HCT116 (cell line): Measurements from ENCODE around the gene NCOR1. TPM values are rescaled to one million over a fixed set of nuclear protein-coding genes. Genes with fewer than 3 reads are reported as not detected.

ENCODE experiments used
- ATAC-seq: fragments of 200-7000 bp; cut with Tn5 transposase; 2 replicates; pipeline ENCODE4 v1.9.1; 2020; ENCODE audit warnings: mild to moderate bottlenecking, moderate library complexity
- BruUV-seq: library from RNA; stranded (reverse); fragments of 400-500 nt; replicated peaks from 2 replicates; lab custom pipeline; 2021; lab: Mats Ljungman, UMichigan
- CTCF ChIA-PET: fragments of 300-600 bp; sonication (Branson Sonifier 250); formaldehyde crosslinking; loops from one replicate; lab custom pipeline; 2021; ENCODE audit warnings: antibody characterized with exemption; lab: Charles Lee
- POLR2A ChIA-PET: fragments of 300-600, 350-600 bp; sonication (Branson Sonifier 250); formaldehyde crosslinking; loops from one replicate; lab custom pipeline; 2021; ENCODE audit warnings: antibody characterized with exemption; lab: Charles Lee
- RAD21 ChIA-PET, 2 experiments: fragments of 300-600 bp; sonication (Branson Sonifier 250); formaldehyde crosslinking; loops; one replicate each; lab custom pipeline; 2023; ENCODE audit warnings: low total read pairs in 2 of 2; ENCODE audit not compliant: uncharacterized antibody in 2 of 2, unreplicated experiment in 2 of 2, low non-redundant PET in 1 of 2; lab: Charles Lee
- DNase-seq: peaks from one replicate; pipeline ENCODE4 v3.0.0-alpha.2; 2010; ENCODE audit warnings: low read depth, low spot score
- H2AFZ ChIP-seq: fragments of 200-600 bp; shearing (Covaris generic), sonication (generic); 2 replicates; pipeline ENCODE4 v1.6.1; 2017; ENCODE audit warnings: low read depth, mixed run types, mixed read lengths, antibody characterized with exemption, low read length; ENCODE audit not compliant: poor library complexity, severe bottlenecking
- H3K27ac ChIP-seq: 2 replicates; pipeline ENCODE4 v1.5.1; 2012; ENCODE audit warnings: low read depth, low read length
- H3K27me3 ChIP-seq: fragments of 200-600 bp; sonication (generic); 2 replicates; pipeline ENCODE4 v1.6.1; 2016; ENCODE audit warnings: mixed run types, low read length, mixed read lengths; ENCODE audit not compliant: insufficient read depth
- H3K36me3 ChIP-seq, 2 experiments: fragments of 200-500 bp in 1 of 2; fragments of 200-600 bp in 1 of 2; sonication (Bioruptor generic) in 1 of 2; sonication (generic) in 1 of 2; 2 replicates each; pipeline versions ENCODE4 v1.5.1 to v1.6.1; 2014 to 2016; ENCODE audit warnings: low read length in 2 of 2, inconsistent platforms in 1 of 2, mixed read lengths in 1 of 2, mixed run types in 1 of 2; ENCODE audit not compliant: insufficient read depth in 2 of 2, control insufficient read depth in 1 of 2
- H3K4me1 ChIP-seq, 2 experiments: fragments of 200-600 bp in 1 of 2; sonication (generic) in 1 of 2; 2 replicates each; pipeline versions ENCODE4 v1.5.1 to v1.6.1; 2012 to 2017; ENCODE audit warnings: low read length in 2 of 2, inconsistent platforms in 1 of 2, mild to moderate bottlenecking in 1 of 2, mixed read lengths in 1 of 2, mixed run types in 1 of 2, moderate library complexity in 1 of 2; ENCODE audit not compliant: insufficient read depth in 2 of 2, control insufficient read depth in 1 of 2
- H3K4me2 ChIP-seq: fragments of 200-600 bp; sonication (generic); 2 replicates; pipeline ENCODE4 v1.6.1; 2017; ENCODE audit warnings: mixed run types, low read length, mixed read lengths
- H3K4me3 ChIP-seq, 2 experiments: fragments of 200-600 bp in 1 of 2; sonication (generic) in 1 of 2; replicated peaks in 1 of 2; 2 replicates each; pipeline ENCODE4 v1.5.1; 2011 to 2016; ENCODE audit warnings: low read length in 2 of 2, control low read depth in 1 of 2, low read depth in 1 of 2, mild to moderate bottlenecking in 1 of 2, mixed read lengths in 1 of 2, mixed run types in 1 of 2
- H3K79me2 ChIP-seq: fragments of 200-600 bp; sonication (generic); 2 replicates; pipeline ENCODE4 v1.6.1; 2017; ENCODE audit warnings: mild to moderate bottlenecking, mixed run types, low read length, moderate library complexity, mixed read lengths; ENCODE audit not compliant: insufficient read depth
- H3K9ac ChIP-seq: fragments of 200-600 bp; sonication (generic); 2 replicates; pipeline ENCODE4 v1.6.1; 2016; ENCODE audit warnings: low read length, mixed read lengths
- H3K9me2 ChIP-seq: fragments of 200-600 bp; sonication (generic), shearing (Covaris generic); 2 replicates; pipeline ENCODE4 v1.6.1; 2017; ENCODE audit warnings: mixed run types, mild to moderate bottlenecking, moderate library complexity; ENCODE audit not compliant: insufficient read depth
- H3K9me3 ChIP-seq, 2 experiments: fragments of 200-500 bp in 1 of 2; fragments of 200-600 bp in 1 of 2; sonication (Bioruptor generic) in 1 of 2; sonication (generic) in 1 of 2; 2 replicates each; pipeline ENCODE4 v1.6.1; 2014 to 2017; ENCODE audit warnings: low read length in 2 of 2, mixed read lengths in 2 of 2, inconsistent platforms in 1 of 2, low read depth in 1 of 2, mild to moderate bottlenecking in 1 of 2, mixed run types in 1 of 2, moderate library complexity in 1 of 2; ENCODE audit not compliant: control insufficient read depth in 1 of 2, insufficient read depth in 1 of 2
- H4K20me1 ChIP-seq: fragments of 200-600 bp; sonication (generic), shearing (Covaris generic); 2 replicates; pipeline ENCODE4 v1.6.1; 2017; ENCODE audit warnings: mixed run types, mild to moderate bottlenecking, moderate library complexity; ENCODE audit not compliant: insufficient read depth
- CBX3 ChIP-seq: IDR thresholded peaks from 2 replicates; pipeline ENCODE4 v1.6.1; 2012; ENCODE audit warnings: low read depth
- CEBPB ChIP-seq: IDR thresholded peaks from 2 replicates; pipeline ENCODE4 v1.6.1; 2012; ENCODE audit warnings: low read depth
- EGR1 ChIP-seq: IDR thresholded peaks from 2 replicates; pipeline ENCODE4 v1.6.1; 2012; ENCODE audit warnings: low read depth
- ELF1 ChIP-seq: IDR thresholded peaks from 2 replicates; pipeline ENCODE4 v1.6.1; 2012; ENCODE audit warnings: low read depth, borderline replicate concordance
- EZH2 ChIP-seq: fragments of 200-600 bp; sonication (generic); IDR thresholded peaks from 2 replicates; pipeline ENCODE4 v1.6.1; 2017; ENCODE audit warnings: antibody characterized with exemption, mixed run types
- EZH2phosphoT487 ChIP-seq: fragments of 200-600 bp; IDR thresholded peaks from 2 replicates; pipeline ENCODE4 v1.6.1; 2018; ENCODE audit warnings: antibody characterized with exemption, borderline replicate concordance
- FOSL1 ChIP-seq: IDR thresholded peaks from 2 replicates; pipeline ENCODE4 v1.6.1; 2012; ENCODE audit warnings: low read depth
- JUND ChIP-seq: IDR thresholded peaks from 2 replicates; pipeline ENCODE4 v1.6.1; 2012
- POLR2A ChIP-seq: IDR thresholded peaks from 2 replicates; pipeline ENCODE4 v1.7.0; 2011; ENCODE audit warnings: borderline replicate concordance; ENCODE audit not compliant: insufficient read depth, insufficient read length; ENCODE audit errors: extremely low read depth
- POLR2AphosphoS5 ChIP-seq: IDR thresholded peaks from 2 replicates; pipeline ENCODE4 v1.6.1; 2011; ENCODE audit warnings: mild to moderate bottlenecking, low read depth, low read length, moderate library complexity
- RAD21 ChIP-seq: IDR thresholded peaks from 2 replicates; pipeline ENCODE4 v1.6.1; 2012; ENCODE audit warnings: low read depth, mild to moderate bottlenecking
- SIN3A ChIP-seq: IDR thresholded peaks from 2 replicates; pipeline ENCODE4 v1.6.1; 2012; ENCODE audit warnings: low read depth
- SP1 ChIP-seq: IDR thresholded peaks from 2 replicates; pipeline ENCODE4 v1.6.1; 2012; ENCODE audit warnings: low read depth
- SRF ChIP-seq: IDR thresholded peaks from 2 replicates; pipeline ENCODE4 v1.6.1; 2012; ENCODE audit warnings: low read depth
- TCF7L2 ChIP-seq: IDR thresholded peaks from 2 replicates; pipeline ENCODE4 v1.7.0; 2011; ENCODE audit warnings: borderline replicate concordance, inconsistent platforms; ENCODE audit not compliant: insufficient read depth, insufficient read length; ENCODE audit errors: extremely low read depth
- YY1 ChIP-seq: IDR thresholded peaks from 2 replicates; pipeline ENCODE4 v1.6.1; 2011; ENCODE audit warnings: low read length, low read depth, moderate library complexity, mild to moderate bottlenecking; ENCODE audit not compliant: insufficient replicate concordance; ENCODE audit errors: extremely low read depth
- ZBTB33 ChIP-seq: IDR thresholded peaks from 2 replicates; pipeline ENCODE4 v1.6.1; 2011; ENCODE audit warnings: mild to moderate bottlenecking, low read length, moderate library complexity; ENCODE audit not compliant: insufficient replicate concordance; ENCODE audit errors: extremely low read depth
- ZFX ChIP-seq: fragments of 450-650 bp; IDR thresholded peaks from 2 replicates; pipeline ENCODE4 v1.6.1; 2017
- ZNF274 ChIP-seq: fragments of 200-500 bp; sonication (Bioruptor generic); IDR thresholded peaks from 2 replicates; pipeline ENCODE4 v1.6.1; 2014; ENCODE audit warnings: mild to moderate bottlenecking, low read depth, low read length, inconsistent platforms
- intact Hi-C: fragments of 100-400 bp; cut with micrococcal nuclease; formaldehyde crosslinking; loops from 2 replicates; pipeline ENCODE4 v1.10.0; 2022
- total RNA-seq: library from RNA; stranded (reverse); gene quantifications from one replicate; pipeline ENCODE4 v1.2.1, GENCODE V29; 2021; ENCODE audit not compliant: unreplicated experiment
- TF ChIP-seq, protein P1 (sequence below): IDR thresholded peaks from 2 replicates; pipeline ENCODE4 v1.6.1; 2012
- TF ChIP-seq, protein P2 (sequence below), 3 experiments: fragments of 200-600 bp in 1 of 3; sonication (generic) in 1 of 3; IDR thresholded peaks in 2 of 3; conservative IDR thresholded peaks in 1 of 3; 2 replicates each; pipeline ENCODE4 v1.5.1; 2012 to 2017; ENCODE audit warnings: low read depth in 2 of 3, low read length in 2 of 3, antibody characterized with exemption in 1 of 3, borderline replicate concordance in 1 of 3, control low read depth in 1 of 3, mild to moderate bottlenecking in 1 of 3, mixed read lengths in 1 of 3, mixed run types in 1 of 3, moderate library complexity in 1 of 3; ENCODE audit not compliant: insufficient read depth in 1 of 3

Gene NCOR1
- total RNA-seq, 1 experiment from 2014 or later, result 43.7 TPM

DNA sequence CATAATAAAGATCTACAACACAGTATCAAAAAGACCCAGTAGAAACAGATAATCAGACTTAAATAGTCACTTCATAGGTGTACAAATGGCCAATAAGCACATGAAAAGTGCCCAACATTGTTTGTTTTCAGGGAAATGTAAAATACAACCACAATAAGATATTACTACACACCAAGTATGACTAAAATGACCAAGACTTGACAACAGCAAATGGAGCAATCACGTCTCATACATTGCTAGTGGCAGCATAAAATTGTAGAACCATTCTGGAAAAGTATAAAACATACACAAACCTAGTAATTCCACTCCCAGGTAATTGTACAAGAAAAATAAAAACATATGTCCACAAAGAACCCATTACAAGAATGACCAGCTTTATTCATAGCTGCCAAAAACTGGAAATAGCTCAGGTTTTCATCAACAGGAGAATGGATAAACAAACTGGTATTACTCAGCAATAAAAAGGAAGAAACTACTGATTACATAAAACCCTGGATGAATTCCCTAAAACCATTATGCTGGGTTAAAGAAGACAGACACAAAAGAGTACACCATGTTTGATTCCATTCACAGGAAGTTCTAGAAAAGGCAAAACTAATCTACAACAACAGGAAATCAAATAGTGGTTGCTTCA is 130.2 kb downstream of the NCOR1 start (continued):
- TF ChIP-seq SIN3A (no peak), CBX3 (no peak), EGR1 (no peak), POLR2AphosphoS5 (no peak)

DNA sequence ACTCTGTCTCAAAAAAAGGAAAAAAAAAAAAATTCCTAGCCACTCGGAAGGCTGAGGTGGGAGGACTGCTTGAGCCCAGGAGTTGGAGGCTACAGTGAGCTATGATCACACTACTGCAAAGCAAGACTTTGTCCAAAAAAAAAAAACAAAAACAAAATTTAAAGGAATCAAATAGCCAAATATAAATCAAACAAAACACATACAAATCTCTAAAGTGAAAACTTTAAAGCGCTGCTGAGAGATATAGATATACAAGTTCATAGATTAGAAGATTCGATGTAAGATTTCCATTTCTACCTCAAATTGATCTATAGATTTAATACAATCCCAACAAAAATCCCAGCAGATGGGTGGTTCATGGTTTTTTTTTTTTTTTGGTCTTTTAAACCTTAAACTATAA is 132.1 kb downstream of the NCOR1 start:
- H3K9me3 ChIP-seq, result no peaks in the 10 kb centered on the region
- H3K27ac ChIP-seq, result no peak overlapping the region
- H3K9me2 ChIP-seq, result no peaks in the 10 kb centered on the region
- peaks cover 13% of the 10 kb centered on the region; the same call in 1 of the 2 replicates for H3K79me2 ChIP-seq
- H3K36me3 ChIP-seq, result peaks cover 13 to 22% of the 10 kb centered on the region in 2 experiments; a peak in 3 of 4 replicates
- no peak overlapping the region for H3K4me3 ChIP-seq
- ChIA-PET POLR2A (no interaction called here), CTCF (no interaction called here), RAD21 (no interaction called here)
- no peaks in the 10 kb centered on the region for H3K4me1 ChIP-seq
- H2AFZ ChIP-seq, result no peak overlapping the region
- TF ChIP-seq ELF1, result no peak
- no peak for TF ChIP-seq EZH2phosphoT487
- no peak for TF ChIP-seq ZNF274
- TF ChIP-seq ZFX, result no peak
- TF ChIP-seq, protein P1, sequence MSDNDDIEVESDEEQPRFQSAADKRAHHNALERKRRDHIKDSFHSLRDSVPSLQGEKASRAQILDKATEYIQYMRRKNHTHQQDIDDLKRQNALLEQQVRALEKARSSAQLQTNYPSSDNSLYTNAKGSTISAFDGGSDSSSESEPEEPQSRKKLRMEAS, result no peak
- TF ChIP-seq EGR1, result no peak
- no peak for TF ChIP-seq YY1
- no peak for TF ChIP-seq CBX3
- no peak for TF ChIP-seq TCF7L2
- no peak for TF ChIP-seq POLR2A
- TF ChIP-seq, protein P2, sequence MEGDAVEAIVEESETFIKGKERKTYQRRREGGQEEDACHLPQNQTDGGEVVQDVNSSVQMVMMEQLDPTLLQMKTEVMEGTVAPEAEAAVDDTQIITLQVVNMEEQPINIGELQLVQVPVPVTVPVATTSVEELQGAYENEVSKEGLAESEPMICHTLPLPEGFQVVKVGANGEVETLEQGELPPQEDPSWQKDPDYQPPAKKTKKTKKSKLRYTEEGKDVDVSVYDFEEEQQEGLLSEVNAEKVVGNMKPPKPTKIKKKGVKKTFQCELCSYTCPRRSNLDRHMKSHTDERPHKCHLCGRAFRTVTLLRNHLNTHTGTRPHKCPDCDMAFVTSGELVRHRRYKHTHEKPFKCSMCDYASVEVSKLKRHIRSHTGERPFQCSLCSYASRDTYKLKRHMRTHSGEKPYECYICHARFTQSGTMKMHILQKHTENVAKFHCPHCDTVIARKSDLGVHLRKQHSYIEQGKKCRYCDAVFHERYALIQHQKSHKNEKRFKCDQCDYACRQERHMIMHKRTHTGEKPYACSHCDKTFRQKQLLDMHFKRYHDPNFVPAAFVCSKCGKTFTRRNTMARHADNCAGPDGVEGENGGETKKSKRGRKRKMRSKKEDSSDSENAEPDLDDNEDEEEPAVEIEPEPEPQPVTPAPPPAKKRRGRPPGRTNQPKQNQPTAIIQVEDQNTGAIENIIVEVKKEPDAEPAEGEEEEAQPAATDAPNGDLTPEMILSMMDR (IDR thresholded peaks at IDR 0.05 in 2 of 3, conservative IDR thresholded peaks at IDR 0.05 in 1 of 3; ENCODE audit: borderline replicate concordance in 1 of 3, insufficient read depth in 1 of 3, low read depth in 2 of 3, low read length in 2 of 3), result no peak
- no peak for TF ChIP-seq RAD21
- TF ChIP-seq FOSL1, result no peak
- no peak for TF ChIP-seq CEBPB
- no peak for TF ChIP-seq SRF
- no peak for TF ChIP-seq EZH2
- TF ChIP-seq JUND, result no peak
- no peak for TF ChIP-seq POLR2AphosphoS5
- no peak for TF ChIP-seq ZBTB33
- no peak for TF ChIP-seq SP1
- BruUV-seq, result no TSS peak
- no peak overlapping the region for H3K9ac ChIP-seq
- ATAC-seq, result no peak
- DNase-seq, result no peak
- intact Hi-C loops, result no loop called here
- no peak overlapping the region for H3K4me2 ChIP-seq
- no peaks in the 10 kb centered on the region for H3K27me3 ChIP-seq
- H4K20me1 ChIP-seq, result no peaks in the 10 kb centered on the region
